ENCODE data around the gene TIMM44.

GRCh38 chr19:7961920-7962626, 18.6 kb upstream of the TIMM44 start:
- TF ChIP-seq CTCF (IDR thresholded peaks at IDR 0.05) (no peak), POLR2A (IDR thresholded peaks at IDR 0.05) (no peak)
